ENCODE data around the gene RADIL. TPM values are rescaled to one million over a fixed set of nuclear protein-coding genes. Genes with fewer than 3 reads are reported as not detected.

Gene RADIL
- total and polyA plus RNA-seq, 9 of the 15 experiments (the other 6 are each of a cell fraction or from before 2014, with no cell fraction given): 0.06 to 8.1 (median 1.9) TPM; not detected in 1

- TF ChIP-seq, protein P1, sequence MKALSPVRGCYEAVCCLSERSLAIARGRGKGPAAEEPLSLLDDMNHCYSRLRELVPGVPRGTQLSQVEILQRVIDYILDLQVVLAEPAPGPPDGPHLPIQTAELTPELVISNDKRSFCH (CRISPR knock-in tag; IDR thresholded peaks at IDR 0.05): no peak
- TF ChIP-seq, protein P1 (tag; IDR thresholded peaks at IDR 0.05): peak; percentile 37; the same call in 1 of the 2 replicates
- TF ChIP-seq HOXB6 (CRISPR knock-in tag; IDR thresholded peaks at IDR 0.05; ENCODE audit: borderline replicate concordance): no peak
- TF ChIP-seq CEBPB (tag; IDR thresholded peaks at IDR 0.05): no peak
- TF ChIP-seq ARID1B (IDR thresholded peaks at IDR 0.05): peak; percentile 10; the same call in 1 of the 2 replicates
- no peak for TF ChIP-seq KHSRP (IDR thresholded peaks at IDR 0.05)
- TF ChIP-seq ZNF445 (CRISPR knock-in tag; IDR thresholded peaks at IDR 0.05; ENCODE audit: low read depth): no peak
- TF ChIP-seq ZNF121 (CRISPR knock-in tag; conservative IDR thresholded peaks at IDR 0.05): no peak
- TF ChIP-seq PYGO2 (tag; IDR thresholded peaks at IDR 0.05): no peak
- no peak for TF ChIP-seq KDM1A (IDR thresholded peaks at IDR 0.05)
- TF ChIP-seq CHD2 (IDR thresholded peaks at IDR 0.05; ENCODE audit: low read depth, low read length): no peak
- no peak for TF ChIP-seq JUNB (CRISPR knock-in tag; conservative IDR thresholded peaks at IDR 0.05)
- TF ChIP-seq TRIM24 (IDR thresholded peaks at IDR 0.05): no peak
- TF ChIP-seq, protein P2, sequence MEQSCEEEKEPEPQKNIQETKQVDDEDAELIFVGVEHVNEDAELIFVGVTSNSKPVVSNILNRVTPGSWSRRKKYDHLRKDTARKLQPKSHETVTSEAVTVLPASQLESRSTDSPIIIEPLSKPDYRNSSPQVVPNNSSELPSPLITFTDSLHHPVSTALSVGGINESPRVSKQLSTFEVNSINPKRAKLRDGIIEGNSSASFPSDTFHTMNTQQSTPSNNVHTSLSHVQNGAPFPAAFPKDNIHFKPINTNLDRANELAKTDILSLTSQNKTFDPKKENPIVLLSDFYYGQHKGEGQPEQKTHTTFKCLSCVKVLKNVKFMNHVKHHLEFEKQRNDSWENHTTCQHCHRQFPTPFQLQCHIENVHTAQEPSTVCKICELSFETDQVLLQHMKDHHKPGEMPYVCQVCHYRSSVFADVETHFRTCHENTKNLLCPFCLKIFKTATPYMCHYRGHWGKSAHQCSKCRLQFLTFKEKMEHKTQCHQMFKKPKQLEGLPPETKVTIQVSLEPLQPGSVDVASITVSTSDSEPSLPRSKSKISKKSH (CRISPR knock-in tag; IDR thresholded peaks at IDR 0.05): no peak
- TF ChIP-seq NFATC3 (IDR thresholded peaks at IDR 0.05): no peak
- TF ChIP-seq PKNOX1 (IDR thresholded peaks at IDR 0.05): no peak
- TF ChIP-seq MTA3 (IDR thresholded peaks at IDR 0.05; ENCODE audit: borderline replicate concordance): peak; percentile 89
- no peak for TF ChIP-seq GABPB2 (CRISPR knock-in tag; conservative IDR thresholded peaks at IDR 0.05)
- TF ChIP-seq ZNF76 (CRISPR knock-in tag; IDR thresholded peaks at IDR 0.05; ENCODE audit: borderline replicate concordance): no peak
- TF ChIP-seq ZNF551 (CRISPR knock-in tag; IDR thresholded peaks at IDR 0.05): no peak
- no peak for TF ChIP-seq ZSCAN29 (IDR thresholded peaks at IDR 0.05)
- TF ChIP-seq, protein P3, sequence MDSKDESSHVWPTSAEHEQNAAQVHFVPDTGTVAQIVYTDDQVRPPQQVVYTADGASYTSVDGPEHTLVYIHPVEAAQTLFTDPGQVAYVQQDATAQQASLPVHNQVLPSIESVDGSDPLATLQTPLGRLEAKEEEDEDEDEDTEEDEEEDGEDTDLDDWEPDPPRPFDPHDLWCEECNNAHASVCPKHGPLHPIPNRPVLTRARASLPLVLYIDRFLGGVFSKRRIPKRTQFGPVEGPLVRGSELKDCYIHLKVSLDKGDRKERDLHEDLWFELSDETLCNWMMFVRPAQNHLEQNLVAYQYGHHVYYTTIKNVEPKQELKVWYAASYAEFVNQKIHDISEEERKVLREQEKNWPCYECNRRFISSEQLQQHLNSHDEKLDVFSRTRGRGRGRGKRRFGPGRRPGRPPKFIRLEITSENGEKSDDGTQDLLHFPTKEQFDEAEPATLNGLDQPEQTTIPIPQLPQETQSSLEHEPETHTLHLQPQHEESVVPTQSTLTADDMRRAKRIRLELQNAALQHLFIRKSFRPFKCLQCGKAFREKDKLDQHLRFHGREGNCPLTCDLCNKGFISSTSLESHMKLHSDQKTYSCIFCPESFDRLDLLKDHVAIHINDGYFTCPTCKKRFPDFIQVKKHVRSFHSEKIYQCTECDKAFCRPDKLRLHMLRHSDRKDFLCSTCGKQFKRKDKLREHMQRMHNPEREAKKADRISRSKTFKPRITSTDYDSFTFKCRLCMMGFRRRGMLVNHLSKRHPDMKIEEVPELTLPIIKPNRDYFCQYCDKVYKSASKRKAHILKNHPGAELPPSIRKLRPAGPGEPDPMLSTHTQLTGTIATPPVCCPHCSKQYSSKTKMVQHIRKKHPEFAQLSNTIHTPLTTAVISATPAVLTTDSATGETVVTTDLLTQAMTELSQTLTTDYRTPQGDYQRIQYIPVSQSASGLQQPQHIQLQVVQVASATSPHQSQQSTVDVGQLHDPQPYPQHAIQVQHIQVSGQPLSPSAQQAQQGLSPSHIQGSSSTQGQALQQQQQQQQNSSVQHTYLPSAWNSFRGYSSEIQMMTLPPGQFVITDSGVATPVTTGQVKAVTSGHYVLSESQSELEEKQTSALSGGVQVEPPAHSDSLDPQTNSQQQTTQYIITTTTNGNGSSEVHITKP (IDR thresholded peaks at IDR 0.05; ENCODE audit: partially characterized antibody): no peak
- no peak for TF ChIP-seq ZBTB17 (CRISPR knock-in tag; IDR thresholded peaks at IDR 0.05)
- no peak for TF ChIP-seq ZNF717 (CRISPR knock-in tag; IDR thresholded peaks at IDR 0.05)
These were observed at the start of gene RADIL (continued) for GRCh38 chr7:4883372-4884144.
